Measurements from ENCODE around the gene NRDC.

DNA sequence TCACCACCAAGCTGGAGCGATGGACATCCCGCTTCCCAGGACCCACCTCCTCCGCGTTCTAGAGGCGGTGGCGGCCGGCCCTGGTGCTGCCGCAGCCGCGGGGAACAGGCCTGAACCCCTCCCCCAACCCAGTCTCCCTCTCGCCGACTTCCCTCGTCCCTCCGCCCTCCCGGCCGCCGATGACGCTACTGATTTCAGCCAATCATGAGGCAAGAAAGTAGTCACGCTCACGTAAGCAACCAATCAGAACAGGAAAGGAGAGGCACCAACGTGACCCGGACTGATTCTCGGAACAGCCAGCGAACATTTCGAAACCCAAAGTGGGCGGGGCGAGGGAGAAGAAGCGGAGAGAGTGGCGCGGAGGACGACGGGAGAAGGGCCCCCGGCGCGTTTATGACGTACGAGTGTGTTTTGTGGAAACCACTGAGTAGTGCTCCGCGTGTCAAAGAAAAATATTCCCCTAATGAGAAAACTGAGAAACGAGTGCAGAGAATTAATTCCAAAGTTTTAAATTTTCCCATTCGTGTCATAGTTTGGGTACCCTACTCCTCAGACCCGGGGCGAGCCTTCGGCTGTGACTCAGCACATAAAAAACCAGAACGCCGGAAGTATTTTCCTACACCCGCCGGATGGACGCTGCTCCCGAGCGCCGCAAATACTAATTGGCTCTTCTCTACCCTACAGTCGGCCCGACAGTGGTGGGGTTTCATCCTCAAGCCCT, at the start of gene NRDC:
- TF ChIP-seq CTCF (IDR thresholded peaks at IDR 0.05) (no peak), POLR2A (IDR thresholded peaks at IDR 0.05) (peak in 1 of 2 donors; percentile 89), POLR2AphosphoS5 (IDR thresholded peaks at IDR 0.05; ENCODE audit: insufficient read depth in 1 of 2, low read depth in 1 of 2) (peak; percentile 96 to 99)

Measured in vagina (tissue), 2 donors.